K562 (cell line): ENCODE measurements around the gene CDT1. TPM values are rescaled to one million over a fixed set of nuclear protein-coding genes. Genes with fewer than 3 reads are reported as not detected.
A peak's percentile ranks its signal among the peaks of the same experiment; 100 is the strongest.

ENCODE experiments used
- BACH1 ChIP-seq: fragments of 200-800 bp; sonication (Bioruptor generic); IDR thresholded peaks from 2 replicates; pipeline ENCODE4 v1.6.1; 2016; ENCODE audit warnings: missing genetic modification characterization, missing compliant biosample characterization
- BHLHE40 ChIP-seq: IDR thresholded peaks from 2 replicates; pipeline ENCODE4 v1.6.1; 2011; ENCODE audit warnings: low read length, improper control_type of control experiment
- CXXC5 ChIP-seq: fragments of 250-450 bp; sonication (Bioruptor Pico); IDR thresholded peaks from 2 replicates; pipeline ENCODE4 v1.8.0; 2022; ENCODE audit warnings: inconsistent platforms, mild to moderate bottlenecking, moderate library complexity
- ELF2 ChIP-seq: fragments of 250-450 bp; sonication (Bioruptor Pico); IDR thresholded peaks from 2 replicates; pipeline ENCODE4 v1.5.0; 2021; ENCODE audit warnings: mild to moderate bottlenecking
- ETV1 ChIP-seq: fragments of 450-650 bp; conservative IDR thresholded peaks from 2 replicates; pipeline ENCODE4 v1.6.1; 2016; ENCODE audit warnings: missing genetic modification characterization, control low read depth, low read depth, missing compliant biosample characterization
- HNRNPK ChIP-seq: fragments of 200-400 bp; formaldehyde crosslinking; IDR thresholded peaks from one replicate; pipeline ENCODE4 v1.6.1; 2018; ENCODE audit warnings: mild to moderate bottlenecking, low read depth, low read length; ENCODE audit not compliant: poor library complexity, severe bottlenecking
- HNRNPUL1 ChIP-seq: fragments of 200-400 bp; formaldehyde crosslinking; IDR thresholded peaks from 2 replicates; pipeline ENCODE4 v1.6.1; 2017; ENCODE audit warnings: low read length
- LEF1 ChIP-seq: fragments of 450-650 bp; IDR thresholded peaks from 2 replicates; pipeline ENCODE4 v1.6.1; 2016; ENCODE audit warnings: mild to moderate bottlenecking
- MED1 ChIP-seq: sonication (generic); formaldehyde crosslinking; IDR thresholded peaks from 2 replicates; pipeline ENCODE4 v1.8.1; 2023; ENCODE audit warnings: missing genetic modification reagents, borderline replicate concordance
- NR2F6 ChIP-seq: fragments of 450-650 bp; formaldehyde crosslinking; IDR thresholded peaks from 2 replicates; pipeline ENCODE4 v1.4.0; 2020; ENCODE audit warnings: mild to moderate bottlenecking
- RBFOX2 ChIP-seq: fragments of 200-400 bp; formaldehyde crosslinking; IDR thresholded peaks from 2 replicates; pipeline ENCODE4 v1.6.1; 2017; ENCODE audit warnings: low read depth, mild to moderate bottlenecking, low read length, moderate library complexity
- SAFB ChIP-seq: fragments of 200-400 bp; formaldehyde crosslinking; IDR thresholded peaks from 2 replicates; pipeline ENCODE4 v1.6.1; 2017; ENCODE audit warnings: low read depth, low read length, borderline replicate concordance
- SMAD3 ChIP-seq: fragments of 450-650 bp; formaldehyde crosslinking; conservative IDR thresholded peaks from 2 replicates; pipeline ENCODE4 v1.4.0; 2020; ENCODE audit warnings: mild to moderate bottlenecking
- SMARCA4 ChIP-seq: fragments of 450-650 bp; IDR thresholded peaks from 2 replicates; pipeline ENCODE4 v1.6.1; 2016
- TEAD1 ChIP-seq, 2 experiments: fragments of 450-650 bp in 1 of 2; sonication (generic) in 1 of 2; formaldehyde crosslinking; IDR thresholded peaks; 2 replicates each; pipeline versions ENCODE4 v1.4.0 to v1.8.0; 2020 to 2022; ENCODE audit warnings: mild to moderate bottlenecking in 2 of 2, missing genetic modification reagents in 1 of 2
- VEZF1 ChIP-seq: fragments of 200-800 bp; sonication (Bioruptor generic); IDR thresholded peaks from 2 replicates; pipeline ENCODE4 v1.6.1; 2017; ENCODE audit warnings: missing genetic modification characterization, missing compliant biosample characterization
- ZNF436 ChIP-seq: fragments of 250-450, 450-650 bp; sonication (Bioruptor Pico); formaldehyde crosslinking; IDR thresholded peaks from 2 replicates; pipeline ENCODE4 v1.7.0; 2020; ENCODE audit warnings: mild to moderate bottlenecking
- ZNF644 ChIP-seq: fragments of 200-800 bp; sonication (Bioruptor generic); IDR thresholded peaks from 2 replicates; pipeline ENCODE4 v1.6.1; 2016; ENCODE audit warnings: low read depth, missing genetic modification characterization, missing compliant biosample characterization
- ZZZ3 ChIP-seq: fragments of 450-650 bp; IDR thresholded peaks from 2 replicates; pipeline ENCODE4 v1.6.1; 2016; ENCODE audit warnings: antibody characterized with exemption, mild to moderate bottlenecking, moderate library complexity
- polyA plus RNA-seq, 8 experiments: library from polyadenylated mRNA; depleted of rRNA in 4 of 8; stranded (reverse) in 5 of 8; unstranded in 3 of 8; fragments of >200 nt; fragmentation: Nextera tagmentation in 2 of 8; fragmentation: Illumina TruSeq in 1 of 8; extraction: Ambion mirVana in 2 of 8; extraction: Trizol in 1 of 8; gene quantifications; 2 replicates each; pipeline versions ENCODE4 v1.2.1 to v1.2.3, GENCODE V29; 2011 to 2014; ENCODE audit warnings: inconsistent platforms in 1 of 8, missing spikeins in 1 of 8
- total RNA-seq, 7 experiments: library from RNA; depleted of rRNA in 6 of 7; stranded (reverse); fragments of >200 nt in 6 of 7; fragmentation: Illumina TruSeq in 2 of 7; extraction: Trizol in 2 of 7; gene quantifications; 2 replicates each; pipeline versions ENCODE4 v1.2.1 to v1.2.3, GENCODE V29; 2011 to 2021; ENCODE audit warnings: low replicate concordance in 1 of 7
- TF ChIP-seq, protein P1 (sequence below): sonication (generic); formaldehyde crosslinking; IDR thresholded peaks from 2 replicates; pipeline ENCODE4 v1.8.1; 2023; ENCODE audit warnings: mild to moderate bottlenecking, missing genetic modification reagents
- TF ChIP-seq, protein P2 (sequence below), 3 experiments: IDR thresholded peaks in 2 of 3; conservative IDR thresholded peaks in 1 of 3; 2 replicates each; pipeline ENCODE4 v1.5.1; 2011 to 2012; ENCODE audit warnings: low read length in 3 of 3, mild to moderate bottlenecking in 3 of 3, control low read depth in 2 of 3, improper control_type of control experiment in 1 of 3, inconsistent platforms in 1 of 3, low read depth in 1 of 3, mixed read lengths in 1 of 3, moderate library complexity in 1 of 3; ENCODE audit not compliant: insufficient read depth in 2 of 3
- TF ChIP-seq, protein P3 (sequence below): fragments of 250-450 bp; sonication (Bioruptor Pico); IDR thresholded peaks from 2 replicates; pipeline ENCODE4 v1.5.0; 2021; ENCODE audit warnings: mild to moderate bottlenecking, borderline replicate concordance

The CDT1 gene
- total and polyA plus RNA-seq, 9 of the 15 experiments (the other 6 are each of a cell fraction or from before 2014, with no cell fraction given), result 0.92 to 178 (median 14.2) TPM

- TF ChIP-seq, protein P1, sequence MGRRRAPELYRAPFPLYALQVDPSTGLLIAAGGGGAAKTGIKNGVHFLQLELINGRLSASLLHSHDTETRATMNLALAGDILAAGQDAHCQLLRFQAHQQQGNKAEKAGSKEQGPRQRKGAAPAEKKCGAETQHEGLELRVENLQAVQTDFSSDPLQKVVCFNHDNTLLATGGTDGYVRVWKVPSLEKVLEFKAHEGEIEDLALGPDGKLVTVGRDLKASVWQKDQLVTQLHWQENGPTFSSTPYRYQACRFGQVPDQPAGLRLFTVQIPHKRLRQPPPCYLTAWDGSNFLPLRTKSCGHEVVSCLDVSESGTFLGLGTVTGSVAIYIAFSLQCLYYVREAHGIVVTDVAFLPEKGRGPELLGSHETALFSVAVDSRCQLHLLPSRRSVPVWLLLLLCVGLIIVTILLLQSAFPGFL (CRISPR knock-in tag), result no peak
- TF ChIP-seq ZZZ3, result no peak
- no peak for TF ChIP-seq NR2F6 (CRISPR knock-in tag)
- peak; percentile 14 for TF ChIP-seq HNRNPK
- no peak for TF ChIP-seq LEF1
- TF ChIP-seq RBFOX2, result peak; percentile 63
- TF ChIP-seq, protein P2, sequence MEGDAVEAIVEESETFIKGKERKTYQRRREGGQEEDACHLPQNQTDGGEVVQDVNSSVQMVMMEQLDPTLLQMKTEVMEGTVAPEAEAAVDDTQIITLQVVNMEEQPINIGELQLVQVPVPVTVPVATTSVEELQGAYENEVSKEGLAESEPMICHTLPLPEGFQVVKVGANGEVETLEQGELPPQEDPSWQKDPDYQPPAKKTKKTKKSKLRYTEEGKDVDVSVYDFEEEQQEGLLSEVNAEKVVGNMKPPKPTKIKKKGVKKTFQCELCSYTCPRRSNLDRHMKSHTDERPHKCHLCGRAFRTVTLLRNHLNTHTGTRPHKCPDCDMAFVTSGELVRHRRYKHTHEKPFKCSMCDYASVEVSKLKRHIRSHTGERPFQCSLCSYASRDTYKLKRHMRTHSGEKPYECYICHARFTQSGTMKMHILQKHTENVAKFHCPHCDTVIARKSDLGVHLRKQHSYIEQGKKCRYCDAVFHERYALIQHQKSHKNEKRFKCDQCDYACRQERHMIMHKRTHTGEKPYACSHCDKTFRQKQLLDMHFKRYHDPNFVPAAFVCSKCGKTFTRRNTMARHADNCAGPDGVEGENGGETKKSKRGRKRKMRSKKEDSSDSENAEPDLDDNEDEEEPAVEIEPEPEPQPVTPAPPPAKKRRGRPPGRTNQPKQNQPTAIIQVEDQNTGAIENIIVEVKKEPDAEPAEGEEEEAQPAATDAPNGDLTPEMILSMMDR (IDR thresholded peaks at IDR 0.05 in 2 of 3, conservative IDR thresholded peaks at IDR 0.05 in 1 of 3; ENCODE audit: insufficient read depth in 2 of 3, low read depth in 1 of 3, low read length in 3 of 3), result no peak
- TF ChIP-seq, protein P3, sequence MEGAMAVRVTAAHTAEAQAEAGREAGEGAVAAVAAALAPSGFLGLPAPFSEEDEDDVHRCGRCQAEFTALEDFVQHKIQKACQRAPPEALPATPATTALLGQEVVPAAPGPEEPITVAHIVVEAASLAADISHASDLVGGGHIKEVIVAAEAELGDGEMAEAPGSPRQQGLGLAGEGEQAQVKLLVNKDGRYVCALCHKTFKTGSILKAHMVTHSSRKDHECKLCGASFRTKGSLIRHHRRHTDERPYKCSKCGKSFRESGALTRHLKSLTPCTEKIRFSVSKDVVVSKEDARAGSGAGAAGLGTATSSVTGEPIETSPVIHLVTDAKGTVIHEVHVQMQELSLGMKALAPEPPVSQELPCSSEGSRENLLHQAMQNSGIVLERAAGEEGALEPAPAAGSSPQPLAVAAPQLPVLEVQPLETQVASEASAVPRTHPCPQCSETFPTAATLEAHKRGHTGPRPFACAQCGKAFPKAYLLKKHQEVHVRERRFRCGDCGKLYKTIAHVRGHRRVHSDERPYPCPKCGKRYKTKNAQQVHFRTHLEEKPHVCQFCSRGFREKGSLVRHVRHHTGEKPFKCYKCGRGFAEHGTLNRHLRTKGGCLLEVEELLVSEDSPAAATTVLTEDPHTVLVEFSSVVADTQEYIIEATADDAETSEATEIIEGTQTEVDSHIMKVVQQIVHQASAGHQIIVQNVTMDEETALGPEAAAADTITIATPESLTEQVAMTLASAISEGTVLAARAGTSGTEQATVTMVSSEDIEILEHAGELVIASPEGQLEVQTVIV (CRISPR knock-in tag), result no peak
- no peak for TF ChIP-seq ZNF436 (CRISPR knock-in tag)
- no peak for TF ChIP-seq MED1 (CRISPR knock-in tag)
- TF ChIP-seq HNRNPUL1, result no peak
- peak; percentile 89 for TF ChIP-seq CXXC5 (CRISPR knock-in tag)
- peak; percentile 89 for TF ChIP-seq VEZF1
- no peak for TF ChIP-seq ZNF644 (tag)
- TF ChIP-seq ETV1, result no peak
- TF ChIP-seq SMARCA4, result no peak
- peak; percentile 59 for TF ChIP-seq ELF2 (CRISPR knock-in tag)
- no peak for TF ChIP-seq BACH1 (tag)
- no peak for TF ChIP-seq SMAD3
- TF ChIP-seq BHLHE40, result peak; percentile 79
- peak; percentile 100 for TF ChIP-seq SAFB
- TF ChIP-seq TEAD1 (CRISPR knock-in tag; IDR thresholded peaks at IDR 0.05), result peak in 1 of 2 experiments; percentile 75; a peak in 1 of 4 replicates
These were observed at the start of gene CDT1 (continued) for GRCh38 chr16:88803264-88803987.
